Fibroblast of skin of left biceps (primary cell): ENCODE data around the gene LAG3.

ENCODE experiments used
- DNase-seq, 2 experiments: peaks; one replicate each; pipeline ENCODE4 v3.0.0-alpha.2; 2013; ENCODE audit warnings: low read depth in 2 of 2

The LAG3 gene

GRCh38 chr12:6822426-6823135 lies 50.3 kb downstream of the LAG3 start:
- DNase-seq: no peak

GRCh38 chr12:6823182-6824084 lies 51.1 kb downstream of the LAG3 start:
- no peak for DNase-seq

- DNase-seq: no peak
Measured at GRCh38 chr12:6824085-6824775, 51.9 kb downstream of the LAG3 start.

GRCh38 chr12:6824901-6825381 lies 52.6 kb downstream of the LAG3 start:
- no peak for DNase-seq

- DNase-seq: peak; percentile 55
Measured at GRCh38 chr12:6825398-6826124, 53.2 kb downstream of the LAG3 start.

GRCh38 chr12:6826125-6826733 lies 53.9 kb downstream of the LAG3 start:
- DNase-seq: no peak

- DNase-seq: no peak
Measured at GRCh38 chr12:6826734-6827436, 54.6 kb downstream of the LAG3 start.

- peak in 1 of 2 experiments; percentile 41 for DNase-seq
Measured at GRCh38 chr12:6827437-6827911, 55.2 kb downstream of the LAG3 start.
